HepG2 (cell line): ENCODE results near the gene JMJD1C.

Experiments
- ATF2 ChIP-seq: sonication (generic); formaldehyde crosslinking; IDR thresholded peaks from 2 replicates; pipeline ENCODE4 v1.4.0; 2020; ENCODE audit warnings: missing genetic modification reagents
- CTCF ChIP-seq: sonication (generic); formaldehyde crosslinking; IDR thresholded peaks from 2 replicates; pipeline ENCODE4 v1.5.0; 2020; ENCODE audit warnings: mild to moderate bottlenecking, missing genetic modification reagents, moderate library complexity
- ETS1 ChIP-seq: sonication (generic); formaldehyde crosslinking; IDR thresholded peaks from 2 replicates; pipeline ENCODE4 v1.4.0; 2020; ENCODE audit warnings: missing genetic modification reagents
- FOXM1 ChIP-seq: sonication (generic); formaldehyde crosslinking; IDR thresholded peaks from 2 replicates; pipeline ENCODE4 v1.5.0; 2020; ENCODE audit warnings: missing genetic modification reagents
- MED1 ChIP-seq: sonication (generic); formaldehyde crosslinking; IDR thresholded peaks from 2 replicates; pipeline ENCODE4 v1.4.0; 2020; ENCODE audit warnings: missing genetic modification reagents
- MYC ChIP-seq: sonication (generic); formaldehyde crosslinking; IDR thresholded peaks from 2 replicates; pipeline ENCODE4 v1.9.0; 2021; ENCODE audit warnings: missing genetic modification reagents, borderline replicate concordance
- ZNF704 ChIP-seq: sonication (generic); formaldehyde crosslinking; IDR thresholded peaks from 2 replicates; pipeline ENCODE4 v1.8.1; 2023; ENCODE audit warnings: mild to moderate bottlenecking, inconsistent platforms, moderate library complexity, missing genetic modification reagents, borderline replicate concordance

- no peak for TF ChIP-seq CTCF
- no peak for TF ChIP-seq MED1 (CRISPR knock-in tag)
- no peak for TF ChIP-seq ETS1
- TF ChIP-seq ZNF704 (CRISPR knock-in tag): no peak
- TF ChIP-seq FOXM1: no peak
- TF ChIP-seq ATF2 (CRISPR knock-in tag): no peak
- TF ChIP-seq MYC (CRISPR knock-in tag): no peak
These were observed 31.5 kb upstream of the JMJD1C start for GRCh38 chr10:63497321-63497720.
